Umbilical cord (tissue), 2 donors: ENCODE results near the gene ITIH6. TPM values are rescaled to one million over a fixed set of nuclear protein-coding genes. Genes with fewer than 3 reads are reported as not detected.

Experiments used
- DNase-seq: peaks from one replicate; pipeline ENCODE4 v3.0.0-alpha.2; 2015; ENCODE audit warnings: low spot score
- total RNA-seq: library from RNA; depleted of rRNA; stranded (reverse); fragments of >200 nt; gene quantifications from one replicate; pipeline ENCODE4 v1.2.3, GENCODE V29; 2014; ENCODE audit warnings: low replicate concordance; ENCODE audit not compliant: insufficient read depth

Gene ITIH6
- total RNA-seq, 1 donor from 2014 or later: 0.48 TPM

- DNase-seq: no peak
These were observed 76.6 kb downstream of the ITIH6 start for GRCh38 chrX:54721424-54721823.

GRCh38 chrX:54715621-54716020 lies 82.4 kb downstream of the ITIH6 start:
- DNase-seq: no peak

GRCh38 chrX:54714424-54714823 lies 83.6 kb downstream of the ITIH6 start:
- DNase-seq: no peak

- DNase-seq: no peak
These were observed 86.3 kb downstream of the ITIH6 start for GRCh38 chrX:54711735-54712134.

GRCh38 chrX:54710920-54711319 lies 87.1 kb downstream of the ITIH6 start:
- peak; percentile 37 for DNase-seq

- no peak for DNase-seq
These were observed 89.7 kb downstream of the ITIH6 start for GRCh38 chrX:54708404-54708803.

Other genes starting within 250 kb of the ITIH6 start
- gene MAGED2, start 9.5 kb upstream of the ITIH6 start, total RNA-seq: 443 TPM
- 34.2 TPM for gene TRO, start 122.6 kb upstream of the ITIH6 start, total RNA-seq
- not detected for gene PFKFB1, start 195.9 kb upstream of the ITIH6 start, total RNA-seq
- 4.3 TPM for gene APEX2, start 202.1 kb upstream of the ITIH6 start, total RNA-seq
- gene ALAS2, start 232.7 kb upstream of the ITIH6 start, total RNA-seq: 160 TPM